IMR-90 (cell line): ENCODE data around the gene PXYLP1. TPM values are rescaled to one million over a fixed set of nuclear protein-coding genes. Genes with fewer than 3 reads are reported as not detected.

Source experiments
- ATAC-seq: fragments of 200-7000 bp; cut with Tn5 transposase; 2 replicates; pipeline ENCODE4 v1.9.1; 2020; ENCODE audit warnings: low read depth, mild to moderate bottlenecking, moderate library complexity
- BruUV-seq: library from RNA; stranded (reverse); fragments of 400-500 nt; replicated peaks from 2 replicates; lab custom pipeline; 2021; lab: Mats Ljungman, UMichigan
- CTCF ChIA-PET: fragments of 300-600 bp; formaldehyde crosslinking; extraction: SDS; loops from one replicate; lab custom pipeline; 2021; ENCODE audit warnings: antibody characterized with exemption; lab: Yijun Ruan, JAX
- POLR2A ChIA-PET: fragments of 300-600 bp; sonication (Branson Sonifier 250); formaldehyde crosslinking; loops from one replicate; lab custom pipeline; 2022; ENCODE audit warnings: antibody characterized with exemption; ENCODE audit not compliant: unreplicated experiment; lab: Charles Lee
- DNase-seq: peaks from one replicate; pipeline ENCODE4 v3.0.0; 2013
- H2AFZ ChIP-seq: replicated peaks from 2 replicates; pipeline ENCODE3; 2013; ENCODE audit warnings: low read length, mild to moderate bottlenecking; ENCODE audit not compliant: poor library complexity
- H2AK5ac ChIP-seq: 2 replicates; pipeline ENCODE4 v1.6.1; 2013; ENCODE audit warnings: low read depth, low read length, inconsistent platforms
- H2AK9ac ChIP-seq: replicated peaks from 2 replicates; pipeline ENCODE3; 2013; ENCODE audit warnings: mild to moderate bottlenecking, low read depth, low read length, moderate library complexity; ENCODE audit not compliant: poor library complexity
- H2BK120ac ChIP-seq: 2 replicates; pipeline ENCODE4 v1.6.1; 2013; ENCODE audit warnings: low read depth, low read length, inconsistent platforms
- H2BK15ac ChIP-seq: 3 replicates; pipeline ENCODE4 v1.6.1; 2013; ENCODE audit warnings: low read depth, low read length, inconsistent platforms
- H2BK20ac ChIP-seq: 2 replicates; pipeline ENCODE4 v1.6.1; 2013; ENCODE audit warnings: low read depth, mild to moderate bottlenecking, inconsistent platforms, low read length, moderate library complexity
- H2BK5ac ChIP-seq: 2 replicates; pipeline ENCODE4 v1.6.1; 2013; ENCODE audit warnings: mild to moderate bottlenecking, low read depth, low read length, inconsistent platforms; ENCODE audit not compliant: poor library complexity, severe bottlenecking
- H3K14ac ChIP-seq: replicated peaks from 2 replicates; pipeline ENCODE4 v1.6.1; 2013; ENCODE audit warnings: low read depth, low read length, inconsistent platforms
- H3K18ac ChIP-seq: 2 replicates; pipeline ENCODE4 v1.6.1; 2013; ENCODE audit warnings: low read depth, low read length, control low read depth
- H3K23ac ChIP-seq: 2 replicates; pipeline ENCODE4 v1.6.1; 2013; ENCODE audit warnings: low read depth, low read length, inconsistent platforms
- H3K27ac ChIP-seq: 2 replicates; pipeline ENCODE4 v1.5.1; 2013; ENCODE audit warnings: mild to moderate bottlenecking, control low read depth, low read length; ENCODE audit not compliant: insufficient read depth
- H3K27me3 ChIP-seq: 2 replicates; pipeline ENCODE4 v1.6.1; 2013; ENCODE audit warnings: low read length; ENCODE audit not compliant: control insufficient read depth, insufficient read depth
- H3K36me3 ChIP-seq: 2 replicates; pipeline ENCODE4 v1.6.1; 2013; ENCODE audit warnings: low read length, mixed read lengths; ENCODE audit not compliant: control insufficient read depth, insufficient read depth
- H3K4ac ChIP-seq: 2 replicates; pipeline ENCODE4 v1.6.1; 2013; ENCODE audit warnings: low read depth, low read length, inconsistent platforms
- H3K4me1 ChIP-seq: 2 replicates; pipeline ENCODE4 v1.6.1; 2013; ENCODE audit warnings: low read length, mixed read lengths; ENCODE audit not compliant: control insufficient read depth, insufficient read depth
- H3K4me2 ChIP-seq: 2 replicates; pipeline ENCODE4 v1.6.1; 2013; ENCODE audit warnings: low read depth, mild to moderate bottlenecking, control low read depth, low read length, moderate library complexity
- H3K4me3 ChIP-seq: 2 replicates; pipeline ENCODE4 v1.5.1; 2013; ENCODE audit warnings: low read depth, mild to moderate bottlenecking, control low read depth, low read length, moderate library complexity; ENCODE audit not compliant: insufficient read depth
- H3K56ac ChIP-seq: 2 replicates; pipeline ENCODE4 v1.6.1; 2013; ENCODE audit warnings: low read length, inconsistent platforms; ENCODE audit not compliant: insufficient read depth; ENCODE audit errors: extremely low read depth
- H3K79me1 ChIP-seq, 2 experiments: 2 replicates each; pipeline ENCODE4 v1.6.1; 2013; ENCODE audit warnings: low read length in 2 of 2, inconsistent platforms in 1 of 2, low read depth in 1 of 2
- H3K9ac ChIP-seq: 2 replicates; pipeline ENCODE4 v1.6.1; 2013; ENCODE audit warnings: low read depth, low read length, control low read depth
- H3K9me1 ChIP-seq: 2 replicates; pipeline ENCODE4 v1.6.1; 2013; ENCODE audit warnings: low read length, inconsistent platforms; ENCODE audit not compliant: insufficient read depth
- H3K9me3 ChIP-seq: 2 replicates; pipeline ENCODE4 v1.6.1; 2013; ENCODE audit warnings: low read length; ENCODE audit not compliant: control insufficient read depth, insufficient read depth
- H4K20me1 ChIP-seq: 2 replicates; pipeline ENCODE4 v1.6.1; 2013; ENCODE audit warnings: low read length, inconsistent platforms; ENCODE audit not compliant: insufficient read depth
- H4K5ac ChIP-seq: 2 replicates; pipeline ENCODE4 v1.6.1; 2013; ENCODE audit warnings: mild to moderate bottlenecking, low read depth, low read length, control low read depth
- H4K8ac ChIP-seq, 2 experiments: 2 replicates each; pipeline ENCODE4 v1.6.1; 2013; ENCODE audit warnings: low read depth in 2 of 2, low read length in 2 of 2, control low read depth in 1 of 2, inconsistent platforms in 1 of 2
- H4K91ac ChIP-seq: 2 replicates; pipeline ENCODE4 v1.6.1; 2013; ENCODE audit warnings: low read depth, low read length, inconsistent platforms; ENCODE audit not compliant: insufficient read depth
- MAFK ChIP-seq: IDR thresholded peaks from 2 replicates; pipeline ENCODE4 v1.6.1; 2012; ENCODE audit warnings: low read depth, low read length, improper control_type of control experiment
- RAD21 ChIP-seq: IDR thresholded peaks from 2 replicates; pipeline ENCODE4 v1.6.1; 2012; ENCODE audit warnings: low read length, improper control_type of control experiment
- WGBS, 2 experiments: methylation state at CpG; one replicate each; pipeline versions ENCODE4 v1.1.5 to v1.1.7; 2013; ENCODE audit warnings: missing lambda C conversion rate in 2 of 2; ENCODE audit not compliant: insufficient read length in 1 of 2; ENCODE audit errors: extremely low coverage in 2 of 2; 5-methylcytosine and 5-hydroxymethylcytosine counted together
- dilution Hi-C: fragments of 300-500 bp; cut with HindIII; formaldehyde crosslinking; loops from one replicate; pipeline ENCODE4 v1.14.3; 2018; ENCODE audit warnings: low sequenced_read_pairs; ENCODE audit not compliant: unreplicated experiment
- in situ Hi-C: fragments of 300-500 bp; cut with MboI; formaldehyde crosslinking; loops from 3 replicates; pipeline ENCODE4 v1.14.3; 2019; ENCODE audit warnings: low sequenced_read_pairs, inconsistent platforms, mixed read lengths
- intact Hi-C: fragments of 100-400 bp; cut with micrococcal nuclease; formaldehyde crosslinking; loops from 2 replicates; pipeline ENCODE4 v1.10.0; 2022
- polyA plus RNA-seq, 3 experiments: library from polyadenylated mRNA; depleted of rRNA; stranded (reverse); fragments of >200 nt; gene quantifications; 2 replicates each; pipeline ENCODE4 v1.2.3, GENCODE V29; 2012; ENCODE audit warnings: low replicate concordance in 1 of 3
- total RNA-seq: library from RNA; depleted of rRNA; stranded (reverse); fragments of >200 nt; gene quantifications from 2 replicates; pipeline ENCODE4 v1.2.3, GENCODE V29; 2012

Gene PXYLP1
- total and polyA plus RNA-seq, 2 of the 4 experiments (the other 2 are of a cell fraction): 11.7 to 15.6 TPM

DNA sequence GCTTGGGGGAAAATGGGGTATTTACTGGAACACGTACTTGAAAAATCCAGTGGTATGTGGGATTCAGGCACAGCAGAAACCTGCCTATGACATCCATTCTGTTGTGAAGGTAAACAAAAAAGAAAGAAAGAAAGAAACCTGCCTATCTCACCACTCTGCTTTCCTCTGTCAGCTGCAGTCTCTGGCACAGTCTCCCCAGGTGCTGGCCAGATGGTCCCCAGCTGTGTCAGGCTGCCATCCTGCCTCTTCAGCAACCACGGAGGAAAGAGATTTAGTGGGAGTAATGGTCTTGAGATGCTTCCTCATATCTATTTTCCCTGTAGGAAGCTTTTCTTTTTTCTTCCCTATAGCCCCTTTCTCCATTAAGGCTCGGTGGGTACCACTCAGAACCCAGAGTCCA is 2.5 kb upstream of the PXYLP1 start:
- no TSS peak for BruUV-seq
- POLR2A ChIA-PET: no interaction called here

More for the DNA sequence above, 2.5 kb upstream of the PXYLP1 start:
- Histone ChIP-seq H2AK5ac (no peak overlapping the region), H3K4me2 (no peak overlapping the region), H3K79me1 (peaks cover 0 to 6% of the 10 kb centered on the region in 2 experiments; a peak in 1 of 4 replicates), H3K27ac (no peak overlapping the region), H4K91ac (no peak overlapping the region), H4K20me1 (no peaks in the 10 kb centered on the region), H3K4me3 (no peak overlapping the region), H2AK9ac (no peak overlapping the region), H3K36me3 (no peaks in the 10 kb centered on the region), H2BK20ac (no peak overlapping the region), H3K56ac (no peak overlapping the region), H2BK5ac (no peak overlapping the region), H2AFZ (no peak overlapping the region), H3K9ac (no peak overlapping the region), H3K4ac (no peak overlapping the region), H3K4me1 (peaks cover 5% of the 10 kb centered on the region; the same call in 1 of the 2 replicates), H3K23ac (no peak overlapping the region), H3K14ac (no peak overlapping the region), H4K5ac (no peak overlapping the region), H3K9me3 (no peaks in the 10 kb centered on the region), H2BK120ac (no peak overlapping the region), H2BK15ac (no peak overlapping the region), H3K9me1 (no peaks in the 10 kb centered on the region), H3K18ac (no peak overlapping the region), H3K27me3 (peaks cover 3% of the 10 kb centered on the region; the same call in 1 of the 2 replicates), H4K8ac (no peak overlapping the region)
- no peak for DNase-seq
- intact Hi-C loops (no loop called here), dilution Hi-C loops (no loop called here), in situ Hi-C loops (no loop called here)
- TF ChIP-seq MAFK (no peak), RAD21 (no peak)
- CTCF ChIA-PET: no interaction called here
- no peak for ATAC-seq
- WGBS, 2 experiments: no CpG with 5 or more reads among the region's 3 CpGs
